Measurements from ENCODE around the gene SERPINB4. TPM values are rescaled to one million over a fixed set of nuclear protein-coding genes. Genes with fewer than 3 reads are reported as not detected.
"Not testable (repeated sequence)": the region's sequence is repeated elsewhere in the genome, so short reads cannot be mapped to it uniquely, and the experiment has no call there.

SERPINB4 gene
- not detected in 2 replicates for total RNA-seq (2012; rRNA removed)

- not testable (repeated sequence) for H3K4me2 ChIP-seq (ENCODE audit: low read length); H3K4me1 ChIP-seq (ENCODE audit: control insufficient read depth, insufficient read depth, low read length); H3K9me3 ChIP-seq (replicated peaks; ENCODE audit: low read length); H3K4me3 ChIP-seq (ENCODE audit: low read length); H3K9ac ChIP-seq (ENCODE audit: low read depth, low read length); H3K36me3 ChIP-seq (ENCODE audit: insufficient read depth, low read length); H3K27me3 ChIP-seq (ENCODE audit: control insufficient read depth, insufficient read depth, low read length)
Measured at GRCh38 chr18:63644142-63644541, at the start of gene SERPINB4. Gene SERPINB4, minus strand, starts transcription at chr18:63644256. Its CDS starts 679 bp downstream, at chr18:63643577.

- H3K36me3 ChIP-seq (ENCODE audit: insufficient read depth, low read length), result no peaks in the 10 kb centered on the region
Measured at GRCh38 chr18:63689064-63689463, 45.0 kb upstream of the SERPINB4 start.

GRCh38 chr18:63686871-63687270 lies 42.8 kb upstream of the SERPINB4 start:
- no peaks in the 10 kb centered on the region for H3K27me3 ChIP-seq (ENCODE audit: control insufficient read depth, insufficient read depth, low read length)
- H3K9me3 ChIP-seq (replicated peaks; ENCODE audit: low read length), result no peaks in the 10 kb centered on the region
- H3K4me3 ChIP-seq (ENCODE audit: low read length), result no peak overlapping the region
- H3K4me2 ChIP-seq (ENCODE audit: low read length), result no peak overlapping the region
- no peak overlapping the region for H3K9ac ChIP-seq (ENCODE audit: low read depth, low read length)
- peaks cover 14% of the 10 kb centered on the region for H3K4me1 ChIP-seq (ENCODE audit: control insufficient read depth, insufficient read depth, low read length)
- H3K36me3 ChIP-seq (ENCODE audit: insufficient read depth, low read length), result no peaks in the 10 kb centered on the region

More at GRCh38 chr18:63689064-63689463, 45.0 kb upstream of the SERPINB4 start:
- no peaks in the 10 kb centered on the region for H3K4me1 ChIP-seq (ENCODE audit: control insufficient read depth, insufficient read depth, low read length)
- H3K4me2 ChIP-seq (ENCODE audit: low read length), result no peak overlapping the region
- H3K9me3 ChIP-seq (replicated peaks; ENCODE audit: low read length), result no peaks in the 10 kb centered on the region
- no peaks in the 10 kb centered on the region for H3K27me3 ChIP-seq (ENCODE audit: control insufficient read depth, insufficient read depth, low read length)
- no peak overlapping the region for H3K4me3 ChIP-seq (ENCODE audit: low read length)
- no peak overlapping the region for H3K9ac ChIP-seq (ENCODE audit: low read depth, low read length)

- no peaks in the 10 kb centered on the region for H3K27me3 ChIP-seq (ENCODE audit: control insufficient read depth, insufficient read depth, low read length)
- no peak overlapping the region for H3K4me2 ChIP-seq (ENCODE audit: low read length)
- peaks cover 14% of the 10 kb centered on the region for H3K4me1 ChIP-seq (ENCODE audit: control insufficient read depth, insufficient read depth, low read length)
- H3K4me3 ChIP-seq (ENCODE audit: low read length), result no peak overlapping the region
- no peaks in the 10 kb centered on the region for H3K9me3 ChIP-seq (replicated peaks; ENCODE audit: low read length)
- H3K36me3 ChIP-seq (ENCODE audit: insufficient read depth, low read length), result no peaks in the 10 kb centered on the region
- H3K9ac ChIP-seq (ENCODE audit: low read depth, low read length), result no peak overlapping the region
Measured at GRCh38 chr18:63684718-63685117, 40.7 kb upstream of the SERPINB4 start.

GRCh38 chr18:63683890-63684289 lies 39.8 kb upstream of the SERPINB4 start:
- Histone ChIP-seq H3K27me3 (ENCODE audit: control insufficient read depth, insufficient read depth, low read length) (no peaks in the 10 kb centered on the region), H3K36me3 (ENCODE audit: insufficient read depth, low read length) (no peaks in the 10 kb centered on the region), H3K9me3 (replicated peaks; ENCODE audit: low read length) (no peaks in the 10 kb centered on the region), H3K4me2 (ENCODE audit: low read length) (no peak overlapping the region), H3K9ac (ENCODE audit: low read depth, low read length) (peak overlapping the region; percentile 79), H3K4me1 (ENCODE audit: control insufficient read depth, insufficient read depth, low read length) (peaks cover 14% of the 10 kb centered on the region), H3K4me3 (ENCODE audit: low read length) (no peak overlapping the region)

GRCh38 chr18:63683152-63683551 lies 39.1 kb upstream of the SERPINB4 start:
- peak overlapping the region; percentile 50 for H3K4me2 ChIP-seq (ENCODE audit: low read length)
- peak overlapping the region; percentile 79 for H3K9ac ChIP-seq (ENCODE audit: low read depth, low read length)

GRCh38 chr18:63681449-63682340 lies 37.6 kb upstream of the SERPINB4 start:
- no peaks in the 10 kb centered on the region for H3K27me3 ChIP-seq (ENCODE audit: control insufficient read depth, insufficient read depth, low read length)
- no peak overlapping the region for H3K9ac ChIP-seq (ENCODE audit: low read depth, low read length)
- no peak overlapping the region for H3K4me3 ChIP-seq (ENCODE audit: low read length)
- H3K36me3 ChIP-seq (ENCODE audit: insufficient read depth, low read length), result no peaks in the 10 kb centered on the region
- no peak overlapping the region for H3K4me2 ChIP-seq (ENCODE audit: low read length)
- H3K9me3 ChIP-seq (replicated peaks; ENCODE audit: low read length), result no peaks in the 10 kb centered on the region
- peaks cover 14% of the 10 kb centered on the region for H3K4me1 ChIP-seq (ENCODE audit: control insufficient read depth, insufficient read depth, low read length)

More at GRCh38 chr18:63683152-63683551, 39.1 kb upstream of the SERPINB4 start:
- peak overlapping the region; percentile 51 for H3K4me3 ChIP-seq (ENCODE audit: low read length)
- H3K4me1 ChIP-seq (ENCODE audit: control insufficient read depth, insufficient read depth, low read length), result peaks cover 14% of the 10 kb centered on the region
- H3K27me3 ChIP-seq (ENCODE audit: control insufficient read depth, insufficient read depth, low read length), result no peaks in the 10 kb centered on the region
- H3K36me3 ChIP-seq (ENCODE audit: insufficient read depth, low read length), result no peaks in the 10 kb centered on the region
- H3K9me3 ChIP-seq (replicated peaks; ENCODE audit: low read length), result no peaks in the 10 kb centered on the region

GRCh38 chr18:63679820-63680606 lies 36.0 kb upstream of the SERPINB4 start:
- Histone ChIP-seq H3K4me3 (ENCODE audit: low read length) (no peak overlapping the region), H3K27me3 (ENCODE audit: control insufficient read depth, insufficient read depth, low read length) (peaks cover 2% of the 10 kb centered on the region), H3K4me2 (ENCODE audit: low read length) (no peak overlapping the region), H3K9me3 (replicated peaks; ENCODE audit: low read length) (no peaks in the 10 kb centered on the region), H3K4me1 (ENCODE audit: control insufficient read depth, insufficient read depth, low read length) (peaks cover 14% of the 10 kb centered on the region), H3K9ac (ENCODE audit: low read depth, low read length) (no peak overlapping the region), H3K36me3 (ENCODE audit: insufficient read depth, low read length) (no peaks in the 10 kb centered on the region)

GRCh38 chr18:63677500-63678225 lies 33.6 kb upstream of the SERPINB4 start:
- no peaks in the 10 kb centered on the region for H3K9me3 ChIP-seq (replicated peaks; ENCODE audit: low read length)
- H3K4me3 ChIP-seq (ENCODE audit: low read length), result no peak overlapping the region
- H3K27me3 ChIP-seq (ENCODE audit: control insufficient read depth, insufficient read depth, low read length), result peaks cover 8% of the 10 kb centered on the region
- peaks cover 3% of the 10 kb centered on the region for H3K4me1 ChIP-seq (ENCODE audit: control insufficient read depth, insufficient read depth, low read length)
- no peaks in the 10 kb centered on the region for H3K36me3 ChIP-seq (ENCODE audit: insufficient read depth, low read length)
- no peak overlapping the region for H3K9ac ChIP-seq (ENCODE audit: low read depth, low read length)
- no peak overlapping the region for H3K4me2 ChIP-seq (ENCODE audit: low read length)

- Histone ChIP-seq H3K27me3 (ENCODE audit: control insufficient read depth, insufficient read depth, low read length) (peaks cover 8% of the 10 kb centered on the region), H3K4me1 (ENCODE audit: control insufficient read depth, insufficient read depth, low read length) (no peaks in the 10 kb centered on the region), H3K9me3 (replicated peaks; ENCODE audit: low read length) (no peaks in the 10 kb centered on the region), H3K36me3 (ENCODE audit: insufficient read depth, low read length) (no peaks in the 10 kb centered on the region), H3K4me2 (ENCODE audit: low read length) (no peak overlapping the region), H3K9ac (ENCODE audit: low read depth, low read length) (no peak overlapping the region), H3K4me3 (ENCODE audit: low read length) (no peak overlapping the region)
Measured at GRCh38 chr18:63676526-63677323, 32.7 kb upstream of the SERPINB4 start.
